Measurements from ENCODE around the gene EFEMP1.

The EFEMP1 gene

DNA sequence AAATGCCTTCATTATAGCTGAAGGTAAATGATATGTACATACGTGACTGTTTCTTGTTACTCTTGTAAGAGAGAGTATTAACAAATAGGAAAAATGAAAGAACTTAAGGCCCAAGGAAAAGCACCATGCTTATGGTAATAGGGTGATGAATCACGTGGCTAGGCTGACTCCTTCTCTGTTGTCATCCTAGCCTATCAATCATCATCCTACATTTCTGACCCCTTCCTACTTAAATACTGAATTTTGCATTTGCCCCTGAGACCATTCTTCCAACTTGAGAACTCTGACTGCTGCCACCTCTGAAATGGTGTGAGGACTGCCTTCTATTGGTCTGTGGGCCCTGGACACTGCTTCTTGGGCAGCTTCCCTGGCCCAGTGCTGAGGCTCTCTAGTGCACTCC lies 28.9 kb downstream of the EFEMP1 start:
- no peak for DNase-seq

DNA sequence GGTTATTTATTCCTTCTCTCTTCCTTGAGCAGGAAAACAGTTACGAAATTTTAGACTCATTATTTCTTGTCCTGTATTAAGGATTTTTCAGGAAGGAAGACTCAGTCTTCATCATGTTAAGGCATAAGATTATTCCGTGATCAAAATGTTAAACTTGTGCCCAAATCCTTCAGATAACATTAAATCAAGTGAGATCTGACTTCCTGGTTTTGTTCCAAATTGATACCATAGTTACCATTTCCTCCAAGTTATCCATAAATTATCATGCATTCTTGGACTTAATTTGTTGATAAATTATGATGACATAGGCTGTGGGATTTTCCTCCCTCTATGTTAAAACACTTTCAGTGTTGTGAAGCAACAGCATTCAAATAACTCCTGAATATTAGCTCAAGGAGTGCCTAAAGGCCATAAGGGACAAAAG lies 31.9 kb downstream of the EFEMP1 start:
- no peak for DNase-seq

DNA sequence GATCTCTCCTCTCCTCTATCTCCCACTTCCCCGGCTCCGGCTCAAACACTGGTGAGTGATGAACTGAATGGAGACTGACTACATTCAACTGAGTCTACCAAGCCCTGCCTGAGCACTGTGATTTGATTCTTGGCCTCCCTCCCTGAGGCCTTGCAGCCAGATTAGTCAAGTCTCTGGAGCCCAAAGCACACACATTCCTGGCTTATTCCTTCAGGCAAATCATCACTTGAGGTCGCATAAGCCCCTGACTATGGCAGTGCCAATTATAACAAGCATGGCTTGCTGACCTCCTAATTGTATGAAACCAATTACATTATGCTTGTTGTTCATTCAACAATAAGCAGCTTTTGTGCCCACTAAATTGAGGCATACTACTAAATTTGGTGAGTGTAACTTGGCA lies 34.6 kb downstream of the EFEMP1 start:
- DNase-seq, result no peak

DNA sequence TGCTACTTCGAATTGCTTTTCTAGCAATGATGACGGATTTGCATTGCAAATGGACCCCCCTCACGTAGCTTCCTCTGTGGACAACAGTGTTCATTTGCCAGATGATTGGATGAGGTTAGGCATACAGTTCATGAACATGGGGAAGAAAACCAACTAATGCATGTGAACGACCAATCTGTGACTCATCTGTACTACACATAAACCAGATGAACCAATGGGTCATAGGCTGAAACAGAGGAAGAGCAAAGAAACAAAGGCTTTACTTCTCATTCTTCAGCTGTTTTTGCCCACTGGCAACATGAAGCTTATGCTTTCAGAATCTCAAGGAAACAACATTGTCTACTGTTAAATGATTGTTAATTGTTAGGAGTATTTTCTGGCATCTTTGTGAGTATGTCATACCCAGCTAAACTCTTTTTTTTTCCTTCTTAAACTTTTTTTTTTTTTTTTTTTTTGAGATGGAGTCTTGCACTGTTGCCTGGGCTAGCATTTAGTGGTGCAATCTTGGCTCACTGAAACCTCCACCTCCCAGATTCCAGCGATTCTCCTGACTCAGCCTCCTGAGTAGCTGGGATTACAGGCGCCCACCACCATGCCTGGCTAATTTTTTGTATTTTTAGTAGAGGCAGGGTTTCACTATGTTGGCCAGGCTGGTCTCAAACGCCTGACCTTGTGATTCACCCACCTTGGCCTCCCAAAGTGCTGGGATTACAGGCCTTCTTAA lies 35.5 kb downstream of the EFEMP1 start:
- DNase-seq, result no peak

DNA sequence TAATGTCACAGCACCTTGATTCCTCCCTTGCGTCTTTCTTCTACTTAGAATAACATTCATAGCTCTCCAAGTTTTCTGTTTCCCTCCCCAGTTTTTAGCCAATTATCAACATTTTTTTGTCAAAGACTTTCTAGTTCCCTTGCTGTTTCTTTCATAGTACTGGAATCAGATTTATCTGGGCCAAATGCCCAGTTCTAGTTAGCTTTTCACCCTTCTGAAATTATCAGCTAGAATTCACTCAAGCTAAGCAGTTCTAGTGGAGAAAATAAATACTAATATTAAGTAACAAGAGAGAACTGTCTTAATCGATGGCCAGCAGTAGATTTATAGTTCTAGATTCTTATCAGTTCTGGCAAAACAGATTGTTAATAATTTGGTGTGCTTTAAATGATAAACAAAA lies 36.2 kb downstream of the EFEMP1 start:
- DNase-seq, result no peak

DNA sequence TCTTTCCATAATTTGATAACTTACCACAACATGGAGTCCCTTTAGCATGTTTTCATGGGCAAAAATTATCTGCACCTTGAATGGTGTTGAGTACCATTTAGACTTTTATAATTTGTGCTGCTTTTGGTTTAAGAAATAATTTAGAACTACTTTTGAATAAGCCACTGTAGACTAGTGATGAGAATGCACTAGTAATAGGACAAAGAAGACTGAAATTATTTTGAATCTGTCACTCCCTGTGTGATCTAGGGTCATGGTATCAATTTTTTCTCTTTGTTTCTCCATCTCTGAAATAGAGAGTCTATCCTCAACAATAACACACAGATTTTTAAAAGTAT lies 37.7 kb downstream of the EFEMP1 start:
- no peak for DNase-seq

DNA sequence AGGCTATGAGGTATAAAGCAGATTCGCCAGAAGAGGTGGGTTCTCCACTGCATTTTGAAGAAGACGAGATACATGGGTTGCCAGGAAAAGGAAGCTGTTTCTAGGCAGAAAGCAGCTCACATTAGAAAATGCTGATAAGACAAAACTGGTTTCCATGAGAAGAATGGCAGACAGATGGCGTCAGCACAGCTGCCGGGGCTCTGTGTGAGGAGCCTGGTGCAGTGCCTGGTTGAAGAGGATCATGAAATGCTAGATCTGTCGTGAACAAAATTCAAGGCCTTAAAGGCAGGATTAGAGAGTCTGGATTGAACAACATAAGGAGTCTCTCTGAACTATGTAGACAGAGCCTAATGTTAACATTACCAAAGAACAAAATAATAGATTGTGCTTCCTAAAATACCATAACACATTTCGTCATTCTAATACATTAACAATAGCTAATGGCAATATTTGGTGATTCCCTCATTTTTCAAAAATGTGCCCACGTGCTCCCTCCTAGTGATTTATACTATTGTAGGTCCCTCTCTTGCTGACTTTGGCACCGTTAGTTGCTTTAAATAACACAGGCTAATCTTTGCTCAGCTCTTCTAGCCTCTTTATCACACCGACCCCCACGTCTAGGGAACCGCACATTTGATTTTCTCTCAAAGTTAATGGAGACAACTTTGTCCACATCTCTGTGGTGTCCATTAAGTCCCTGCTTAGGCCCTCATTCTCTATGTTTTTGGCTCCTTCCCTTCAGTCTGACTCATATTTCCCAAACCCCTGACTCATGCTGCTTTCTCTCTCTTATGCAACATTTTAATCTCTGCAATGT lies 38.2 kb downstream of the EFEMP1 start:
- DNase-seq, result no peak

DNA sequence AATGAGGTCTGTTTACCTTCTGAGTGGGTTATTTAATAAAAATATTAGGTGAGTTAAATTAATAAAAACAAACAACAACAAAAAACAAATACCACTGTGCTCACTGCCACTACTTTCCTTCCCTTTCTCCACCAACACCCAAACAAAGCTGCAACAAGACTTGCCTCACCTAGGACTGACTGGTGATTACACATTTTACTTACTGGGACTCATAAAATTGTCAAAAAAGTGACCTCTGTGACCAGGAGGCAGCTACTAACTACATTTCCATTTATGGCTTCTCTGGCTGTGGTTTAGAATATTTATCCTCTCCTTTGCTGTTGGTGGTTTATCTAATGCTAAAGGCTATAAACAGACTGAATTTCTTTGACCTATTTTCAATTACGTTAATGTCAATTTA lies 39.8 kb downstream of the EFEMP1 start:
- no peak for DNase-seq

DNA sequence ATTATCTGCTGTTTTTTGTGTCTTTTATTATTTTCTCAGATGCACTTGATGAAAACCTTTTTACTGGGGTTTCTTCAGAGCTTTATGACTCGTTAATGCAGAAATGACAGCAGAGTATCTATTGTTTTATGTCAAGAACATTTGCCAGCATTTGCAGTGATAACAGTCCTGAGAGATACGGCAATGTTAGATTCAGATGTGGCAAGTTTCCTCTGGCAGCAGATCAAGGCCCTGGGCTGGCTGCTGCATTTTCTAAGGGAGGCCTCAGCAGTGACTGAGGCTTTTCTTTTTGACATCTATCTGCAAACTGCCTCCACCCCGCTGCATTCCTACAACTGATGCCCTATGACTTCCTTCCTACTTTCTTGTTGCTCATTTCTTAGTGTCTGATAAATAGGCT lies 40.2 kb downstream of the EFEMP1 start:
- DNase-seq, result no peak

DNA sequence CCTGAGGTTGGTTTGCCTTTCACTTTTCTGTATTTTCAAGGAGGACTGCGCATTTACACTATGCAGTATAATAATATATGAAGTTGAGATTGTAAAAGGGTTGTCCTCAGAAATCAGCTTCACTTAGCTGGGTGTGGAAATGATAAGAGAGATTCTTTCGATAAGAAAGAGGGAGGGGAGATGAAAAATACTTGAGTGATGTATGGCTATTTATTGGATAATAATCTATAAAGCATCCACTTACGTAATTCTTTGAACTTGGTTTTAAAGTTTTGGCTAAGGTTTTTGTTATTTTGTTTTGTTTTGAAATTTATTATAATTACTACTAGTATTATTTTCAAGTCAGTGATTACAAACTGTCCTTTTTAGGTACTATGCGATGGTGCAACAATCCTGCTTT lies 40.6 kb downstream of the EFEMP1 start:
- DNase-seq, result no peak

DNA sequence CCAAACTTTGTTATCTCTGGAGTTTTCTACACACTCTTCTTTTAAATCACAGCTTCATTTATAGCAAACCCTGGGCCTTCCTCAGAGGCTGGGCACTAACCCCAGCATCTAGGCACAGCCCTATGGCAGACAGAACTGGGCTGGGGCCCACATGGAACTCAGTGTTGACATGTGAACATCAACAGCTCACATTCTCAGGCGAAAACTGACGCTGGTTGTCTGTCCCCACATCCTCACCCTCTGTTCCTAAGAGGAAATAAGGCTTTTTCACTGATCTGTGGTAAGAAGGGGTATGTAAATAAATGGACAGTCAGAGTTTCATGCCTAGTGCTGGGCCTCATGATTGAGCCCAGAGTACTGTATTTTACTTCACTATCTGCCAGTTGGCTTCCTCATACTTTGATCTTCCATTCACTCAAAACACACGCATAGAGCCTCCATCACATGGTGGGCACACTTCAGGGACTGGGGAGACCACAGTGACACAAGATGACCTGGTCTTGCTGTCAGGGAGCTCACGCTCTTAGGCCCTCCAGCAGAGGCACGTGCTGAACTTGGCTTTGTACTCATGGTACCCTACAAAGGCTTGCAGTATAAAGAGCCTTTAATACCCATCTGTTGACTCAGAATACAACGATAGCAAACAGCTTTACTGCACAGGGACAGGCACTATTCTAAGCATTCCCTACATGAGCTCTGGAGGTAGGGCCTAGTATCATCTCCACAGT lies 43.0 kb downstream of the EFEMP1 start:
- DNase-seq, result no peak

DNA sequence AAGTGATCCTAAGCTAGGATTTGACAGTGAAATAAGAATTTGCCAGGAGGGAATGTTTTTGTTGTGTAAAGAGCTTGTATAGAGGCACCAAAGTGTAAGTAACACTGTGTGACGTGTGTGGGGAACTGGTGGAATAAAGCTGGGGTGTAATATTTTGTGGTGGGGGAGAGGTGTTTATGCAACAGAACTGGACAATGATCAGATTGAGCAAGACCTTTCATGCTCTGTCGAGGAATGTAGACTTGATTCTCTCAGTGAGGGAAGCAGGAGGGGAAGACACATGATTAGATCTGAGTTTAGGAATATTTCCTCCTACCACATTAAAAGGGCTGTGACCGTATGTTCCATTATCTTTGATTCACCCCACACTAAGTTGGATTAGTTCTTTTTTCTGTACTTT lies 43.6 kb downstream of the EFEMP1 start:
- no peak for DNase-seq

DNA sequence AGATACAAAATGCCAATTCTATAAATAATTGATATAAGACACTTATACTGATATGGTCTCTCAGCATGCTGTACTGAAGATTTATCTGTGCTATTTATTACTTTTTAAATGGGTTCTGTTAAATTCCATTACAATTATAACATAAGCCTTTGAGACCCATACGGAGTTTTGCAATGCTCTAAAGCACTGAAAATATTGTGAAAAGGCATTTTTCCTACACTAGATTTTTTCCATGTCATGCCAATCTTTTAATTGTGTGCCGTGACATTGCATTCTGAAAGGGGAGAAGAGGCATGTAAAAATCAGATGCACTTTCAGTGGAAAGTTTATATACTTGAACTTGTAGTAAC lies 46.5 kb downstream of the EFEMP1 start:
- DNase-seq, result no peak

DNA sequence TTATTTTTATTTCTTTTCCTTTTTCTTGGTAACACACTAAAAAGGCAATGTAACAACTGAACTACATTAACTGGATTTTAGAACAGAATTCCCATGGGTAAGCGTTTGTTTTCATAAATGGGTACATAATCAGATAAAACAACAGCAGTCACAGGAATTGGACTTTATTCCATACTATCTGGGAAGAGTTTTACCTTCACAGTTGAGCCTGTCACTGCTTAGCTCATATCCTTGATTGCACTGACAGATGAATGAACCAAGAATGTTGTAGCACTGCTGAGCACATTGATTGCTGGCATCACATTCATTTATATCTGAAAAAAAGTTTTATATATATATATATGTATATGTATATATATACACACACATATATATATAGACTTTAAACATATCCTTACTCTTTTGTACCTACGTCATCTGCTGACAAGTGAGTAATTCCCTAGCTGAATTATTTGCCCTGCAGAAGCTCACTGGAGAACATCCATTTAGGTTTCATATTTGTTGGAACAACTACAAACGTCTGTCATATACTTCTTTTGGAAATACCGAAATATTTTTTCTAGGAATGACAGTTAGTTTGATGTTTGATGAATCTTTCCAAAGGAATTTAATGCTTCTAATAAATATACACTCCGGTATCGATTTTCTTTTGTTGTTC lies 47.0 kb downstream of the EFEMP1 start:
- no peak for DNase-seq

DNA sequence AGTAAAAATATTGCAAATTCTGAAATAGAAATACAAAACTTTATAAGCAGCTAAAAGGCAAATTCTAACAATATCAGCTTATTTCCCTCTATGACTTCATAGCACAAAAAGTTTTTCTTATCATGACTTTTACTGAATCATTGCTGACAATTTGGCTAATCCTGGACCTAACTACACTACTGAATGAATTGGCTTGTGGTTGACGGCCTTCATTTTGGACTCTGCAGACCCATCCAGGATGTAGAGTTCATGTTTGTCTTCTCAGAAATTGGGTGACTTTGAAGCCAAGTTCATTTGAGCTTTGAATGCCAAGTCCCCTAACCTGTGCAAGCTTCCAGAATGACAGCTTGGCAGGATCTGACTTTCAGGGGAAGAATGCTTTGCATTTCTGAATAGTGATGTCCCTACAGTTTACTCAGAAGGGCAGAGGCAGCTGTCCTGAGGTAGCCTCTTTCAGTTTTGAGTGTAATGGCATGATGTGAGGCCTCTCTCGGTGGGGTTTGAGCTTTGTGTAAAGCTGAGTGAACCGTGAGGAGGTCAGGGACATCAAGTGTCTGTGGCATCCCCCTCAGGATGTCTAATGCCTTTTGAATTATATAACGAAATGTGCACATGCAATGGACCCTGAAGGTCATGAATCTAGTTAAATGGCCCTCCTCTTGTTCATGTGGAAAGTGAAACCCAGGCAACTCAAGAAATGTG lies 48.0 kb downstream of the EFEMP1 start:
- no peak for DNase-seq

DNA sequence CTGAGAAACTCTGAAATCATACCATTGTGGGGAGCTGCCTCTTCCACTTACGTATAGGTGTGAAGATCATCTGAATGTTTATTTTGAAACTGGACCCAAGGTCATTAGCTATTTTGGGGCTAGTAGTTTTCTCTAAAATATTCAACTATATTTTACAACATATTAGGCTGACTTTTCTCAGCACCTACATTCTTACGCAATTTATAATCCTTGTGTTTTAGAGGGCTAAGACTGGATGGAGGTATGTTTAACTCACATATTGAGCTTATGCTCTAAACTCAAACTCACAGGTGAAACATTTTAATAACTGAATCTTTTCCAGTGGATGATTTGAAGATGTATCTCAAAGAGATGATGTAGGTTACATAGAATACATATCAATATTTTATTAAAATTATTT lies 49.2 kb downstream of the EFEMP1 start:
- no peak for DNase-seq

DNA sequence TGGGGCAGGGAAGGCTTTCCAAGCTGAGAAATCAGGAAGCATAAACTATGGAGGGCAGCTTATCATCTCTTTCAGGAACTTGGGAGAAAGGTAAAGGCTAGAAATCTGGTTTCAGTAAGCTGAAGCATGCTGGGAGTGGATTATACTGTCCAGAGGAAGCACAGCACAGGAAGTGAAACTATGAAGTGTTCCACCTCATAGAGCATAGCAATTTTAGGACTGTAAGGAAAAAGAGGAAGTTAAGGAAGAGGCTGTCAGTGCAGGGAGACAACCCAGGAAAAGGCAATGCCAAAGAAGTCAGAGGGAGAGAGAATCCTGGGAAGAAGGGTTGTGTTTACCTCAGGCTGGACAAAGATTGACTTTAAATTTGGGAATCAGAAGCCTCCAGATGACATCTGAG lies 51.9 kb downstream of the EFEMP1 start:
- DNase-seq, result no peak

DNA sequence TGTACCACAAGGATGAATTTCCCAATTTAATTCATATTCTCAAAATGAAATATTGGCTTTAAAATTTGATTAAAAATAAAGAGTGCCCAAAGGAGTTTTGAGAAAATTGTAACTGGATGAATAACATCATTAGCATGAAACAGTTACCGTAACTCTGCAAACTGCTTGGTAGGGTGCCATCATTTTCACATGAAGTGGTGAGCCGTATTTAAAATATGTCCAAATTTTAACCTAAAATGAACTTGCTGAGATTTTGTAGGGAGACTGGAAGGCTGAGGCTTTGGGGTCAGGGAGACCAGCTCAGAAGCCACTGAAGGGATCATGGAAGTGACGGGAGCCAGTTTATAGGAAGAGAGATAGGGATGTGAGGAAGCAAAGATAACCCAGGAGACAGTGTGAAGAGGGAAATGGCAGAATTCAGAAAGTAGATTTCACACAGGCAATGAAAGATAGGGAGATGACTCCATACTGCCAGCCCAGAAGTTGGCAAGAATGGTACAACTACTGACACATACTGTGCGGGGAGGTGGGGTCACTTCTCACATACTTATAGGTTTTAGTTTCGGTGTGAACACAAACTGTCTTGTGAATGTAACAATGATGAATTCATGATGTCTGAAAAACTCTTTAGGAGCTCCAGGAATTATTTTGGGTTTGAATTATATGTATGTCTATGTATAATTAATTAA lies 53.8 kb downstream of the EFEMP1 start:
- no peak for DNase-seq

DNA sequence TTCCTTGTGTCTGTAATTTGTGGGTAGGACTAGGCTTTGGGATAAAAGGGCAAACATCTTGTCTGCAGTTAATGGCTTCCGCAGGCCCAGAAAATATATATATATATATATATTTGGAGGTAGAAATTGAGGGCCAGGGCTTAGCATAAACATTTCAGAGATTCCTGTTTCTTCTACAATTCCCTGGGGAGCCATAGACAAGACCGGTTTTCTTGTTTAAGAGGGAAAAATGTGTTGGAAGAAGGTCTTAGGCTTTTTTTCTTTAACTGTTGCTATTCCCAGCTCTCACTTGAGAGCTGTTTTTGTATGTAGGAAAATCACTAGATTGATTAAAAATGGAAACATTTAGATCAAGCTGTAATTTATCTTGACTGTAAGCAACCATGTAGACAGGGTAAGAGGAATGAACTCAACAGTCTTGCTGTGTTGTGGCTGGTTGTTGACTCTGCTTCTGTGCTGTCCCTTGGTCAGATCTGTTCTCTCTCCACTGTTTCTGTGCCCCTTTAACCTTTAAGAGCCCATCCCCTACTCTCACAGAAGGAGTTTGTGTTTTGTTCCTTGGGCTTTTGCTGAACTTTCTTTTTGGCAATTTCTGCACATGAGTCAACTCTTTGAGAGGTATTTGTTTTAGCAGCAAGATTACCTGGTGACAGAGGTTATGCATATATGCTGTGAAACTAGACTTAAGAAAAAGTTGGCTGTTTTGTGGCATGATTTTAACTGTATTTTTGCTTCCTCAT lies 58.3 kb downstream of the EFEMP1 start:
- no peak for DNase-seq

DNA sequence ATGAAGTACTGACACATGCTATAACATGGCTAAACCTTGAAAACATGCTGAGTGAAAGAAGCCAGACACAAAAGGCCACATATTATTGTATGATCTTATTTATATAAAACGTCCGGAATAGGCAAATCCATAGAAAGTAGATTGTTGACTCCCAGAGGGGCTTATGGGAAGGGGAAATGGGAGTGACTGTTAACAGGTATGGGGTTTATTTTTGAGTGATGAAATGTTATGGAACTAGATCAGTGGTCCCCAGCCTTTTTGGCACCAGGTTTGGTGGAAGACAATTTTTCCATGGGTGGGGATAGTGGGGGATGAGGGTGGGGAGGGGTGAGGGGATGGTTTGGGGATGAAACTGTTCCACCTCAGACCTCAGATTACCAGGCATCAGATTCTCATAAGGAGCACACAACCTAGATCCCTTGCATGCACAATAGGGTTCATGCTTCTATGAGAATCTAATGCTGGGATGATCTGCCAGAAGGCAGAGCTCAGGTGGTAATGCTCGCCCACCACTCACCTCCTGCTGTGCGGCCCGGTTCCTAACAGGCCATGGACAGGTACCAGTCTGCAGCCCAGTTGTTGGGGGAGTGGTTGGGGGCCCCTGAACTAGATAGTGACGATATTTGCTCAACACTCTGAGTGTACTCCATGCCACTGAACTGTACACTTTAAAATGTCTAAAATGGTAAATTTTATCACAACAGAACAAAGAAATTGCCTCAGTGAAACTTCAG lies 59.1 kb downstream of the EFEMP1 start:
- DNase-seq, result no peak
